Duodenal mucosa (tissue), 2 donors: ENCODE results near the gene DOCK1.
A peak's percentile ranks its signal among the peaks of the same experiment; 100 is the strongest.

Experiments used
- H3K27ac ChIP-seq: one replicate; pipeline ENCODE4 v1.7.0; 2013; ENCODE audit warnings: low read depth, low read length
- H3K27me3 ChIP-seq, 2 donors: one replicate each; pipeline ENCODE4 v1.7.0; 2013; ENCODE audit warnings: low read length in 2 of 2, control low read depth in 1 of 2; ENCODE audit not compliant: insufficient read depth in 2 of 2, control insufficient read depth in 1 of 2
- H3K36me3 ChIP-seq, 2 donors: one replicate each; pipeline ENCODE4 v1.7.0; 2013; ENCODE audit warnings: low read length in 2 of 2, control low read depth in 1 of 2; ENCODE audit not compliant: insufficient read depth in 2 of 2, control insufficient read depth in 1 of 2
- H3K4me1 ChIP-seq, 2 donors: one replicate each; pipeline ENCODE4 v1.7.0; 2013; ENCODE audit warnings: low read length in 2 of 2, control low read depth in 1 of 2; ENCODE audit not compliant: insufficient read depth in 2 of 2, control insufficient read depth in 1 of 2
- H3K4me3 ChIP-seq, 2 donors: one replicate each; pipeline ENCODE4 v1.7.0; 2013; ENCODE audit warnings: low read length in 2 of 2, low read depth in 1 of 2
- H3K9ac ChIP-seq, 2 donors: one replicate each; pipeline ENCODE4 v1.7.0; 2013; ENCODE audit warnings: low read length in 2 of 2, low read depth in 1 of 2
- H3K9me3 ChIP-seq, 2 donors: one replicate each; pipeline ENCODE4 v1.7.0; 2013; ENCODE audit warnings: low read length in 2 of 2, control low read depth in 1 of 2; ENCODE audit not compliant: control insufficient read depth in 1 of 2

The DOCK1 gene

GRCh38 chr10:126902157-126902556 is 3.1 kb upstream of the DOCK1 start:
- H3K27me3 ChIP-seq, result no peaks in the 10 kb centered on the region
- no peaks in the 10 kb centered on the region for H3K36me3 ChIP-seq
- peaks cover 6 to 10% of the 10 kb centered on the region in 2 donors for H3K9me3 ChIP-seq
- H3K4me3 ChIP-seq, result no peak overlapping the region
- peaks cover 0 to 13% of the 10 kb centered on the region in 2 donors for H3K4me1 ChIP-seq
- no peak overlapping the region for H3K27ac ChIP-seq
- no peak overlapping the region for H3K9ac ChIP-seq

GRCh38 chr10:126903656-126904360 is 1.4 kb upstream of the DOCK1 start:
- peaks cover 2% of the 10 kb centered on the region in 2 donors for H3K9me3 ChIP-seq
- H3K27ac ChIP-seq, result no peak overlapping the region
- no peaks in the 10 kb centered on the region for H3K36me3 ChIP-seq
- H3K4me1 ChIP-seq, result peaks cover 0 to 13% of the 10 kb centered on the region in 2 donors
- H3K9ac ChIP-seq, result no peak overlapping the region
- H3K4me3 ChIP-seq, result no peak overlapping the region
- no peaks in the 10 kb centered on the region for H3K27me3 ChIP-seq

- peaks cover 0 to 13% of the 10 kb centered on the region in 2 donors for H3K4me1 ChIP-seq
- no peaks in the 10 kb centered on the region for H3K36me3 ChIP-seq
- H3K27me3 ChIP-seq, result no peaks in the 10 kb centered on the region
- H3K4me3 ChIP-seq, result peak overlapping the region; percentile 66 to 68
- H3K9ac ChIP-seq, result peak overlapping the region in 1 of 2 donors; percentile 27
- no peaks in the 10 kb centered on the region for H3K9me3 ChIP-seq
- no peak overlapping the region for H3K27ac ChIP-seq
These were observed 761 bp upstream of the DOCK1 start for GRCh38 chr10:126904516-126904817.

GRCh38 chr10:126905776-126906703 is 812 bp downstream of the DOCK1 start:
- Histone ChIP-seq H3K36me3 (no peaks in the 10 kb centered on the region), H3K27me3 (no peaks in the 10 kb centered on the region), H3K4me3 (peak overlapping the region; percentile 67 to 68), H3K27ac (no peak overlapping the region), H3K9ac (peak overlapping the region; percentile 32 to 38), H3K9me3 (no peaks in the 10 kb centered on the region), H3K4me1 (peaks cover 0 to 13% of the 10 kb centered on the region in 2 donors)

- Histone ChIP-seq H3K4me3 (peak overlapping the region; percentile 67 to 68), H3K9ac (peak overlapping the region in 1 of 2 donors; percentile 32), H3K27me3 (no peaks in the 10 kb centered on the region), H3K9me3 (no peaks in the 10 kb centered on the region), H3K36me3 (no peaks in the 10 kb centered on the region), H3K4me1 (peaks cover 0 to 13% of the 10 kb centered on the region in 2 donors), H3K27ac (no peak overlapping the region)
These were observed 1.6 kb downstream of the DOCK1 start for GRCh38 chr10:126906704-126907422.

- no peak overlapping the region for H3K9ac ChIP-seq
- no peaks in the 10 kb centered on the region for H3K9me3 ChIP-seq
- H3K4me1 ChIP-seq, result peaks cover 0 to 13% of the 10 kb centered on the region in 2 donors
- H3K36me3 ChIP-seq, result no peaks in the 10 kb centered on the region
- H3K27me3 ChIP-seq, result no peaks in the 10 kb centered on the region
- no peak overlapping the region for H3K27ac ChIP-seq
- no peak overlapping the region for H3K4me3 ChIP-seq
These were observed 2.3 kb downstream of the DOCK1 start for GRCh38 chr10:126907423-126907970.

- Histone ChIP-seq H3K9me3 (no peaks in the 10 kb centered on the region), H3K27me3 (no peaks in the 10 kb centered on the region), H3K36me3 (no peaks in the 10 kb centered on the region), H3K9ac (no peak overlapping the region), H3K4me3 (no peak overlapping the region), H3K27ac (no peak overlapping the region), H3K4me1 (peaks cover 0 to 13% of the 10 kb centered on the region in 2 donors)
These were observed 3.0 kb downstream of the DOCK1 start for GRCh38 chr10:126908225-126908624.

- H3K27me3 ChIP-seq, result no peaks in the 10 kb centered on the region
- no peak overlapping the region for H3K27ac ChIP-seq
- H3K9ac ChIP-seq, result no peak overlapping the region
- no peaks in the 10 kb centered on the region for H3K9me3 ChIP-seq
- no peak overlapping the region for H3K4me3 ChIP-seq
- H3K36me3 ChIP-seq, result no peaks in the 10 kb centered on the region
- H3K4me1 ChIP-seq, result peaks cover 0 to 13% of the 10 kb centered on the region in 2 donors
These were observed 3.5 kb downstream of the DOCK1 start for GRCh38 chr10:126908729-126909128.

- Histone ChIP-seq H3K9me3 (no peaks in the 10 kb centered on the region), H3K27ac (no peak overlapping the region), H3K4me1 (peaks cover 0 to 11% of the 10 kb centered on the region in 2 donors), H3K9ac (no peak overlapping the region), H3K36me3 (no peaks in the 10 kb centered on the region), H3K4me3 (no peak overlapping the region), H3K27me3 (no peaks in the 10 kb centered on the region)
These were observed 3.9 kb downstream of the DOCK1 start for GRCh38 chr10:126909147-126909546.
